Esophagus muscularis mucosa (tissue), 4 donors: Measurements from ENCODE around the gene BFSP1. TPM values are rescaled to one million over a fixed set of nuclear protein-coding genes. Genes with fewer than 3 reads are reported as not detected.

Experiments used
- DNase-seq: peaks from one replicate; pipeline ENCODE4 v3.0.0-alpha.2; 2017; ENCODE audit errors: extremely low spot score
- H3K27ac ChIP-seq, 4 donors: fragments of 200-600 bp; sonication (generic); replicated peaks in 1 of 4; 1 replicate in 3 of 4; 2 replicates in 1 of 4; pipeline ENCODE4 v1.5.1; 2016 to 2019; ENCODE audit warnings: mild to moderate bottlenecking in 1 of 4
- H3K27me3 ChIP-seq, 4 donors: fragments of 200-600 bp; sonication (generic); one replicate each; pipeline versions ENCODE4 v1.5.1 to v1.6.0; 2016 to 2019
- H3K36me3 ChIP-seq, 4 donors: fragments of 200-600 bp; sonication (generic); one replicate each; pipeline ENCODE4 v1.5.1; 2016 to 2019
- H3K4me1 ChIP-seq, 4 donors: fragments of 200-600 bp; sonication (generic); one replicate each; pipeline ENCODE4 v1.5.1; 2016 to 2019
- H3K4me3 ChIP-seq, 4 donors: fragments of 200-600 bp; sonication (generic); 1 replicate in 2 of 4; 2 replicates in 2 of 4; pipeline ENCODE4 v1.5.1; 2016 to 2019; ENCODE audit warnings: mild to moderate bottlenecking in 4 of 4, moderate library complexity in 1 of 4
- H3K9me3 ChIP-seq, 4 donors: fragments of 200-600 bp; sonication (generic); 1 replicate in 3 of 4; 2 replicates in 1 of 4; pipeline ENCODE4 v1.5.1; 2016 to 2019
- CTCF ChIP-seq, 3 experiments: fragments of 200-600 bp in 2 of 3; fragments of 450-650 bp in 1 of 3; sonication (generic) in 2 of 3; IDR thresholded peaks; one replicate each; pipeline ENCODE4 v1.5.1; 2017 to 2019; ENCODE audit warnings: antibody characterized with exemption in 3 of 3, mild to moderate bottlenecking in 2 of 3, moderate library complexity in 1 of 3
- EP300 ChIP-seq: sonication (generic); formaldehyde crosslinking; IDR thresholded peaks from one replicate; pipeline ENCODE4 v1.6.1; 2017; ENCODE audit warnings: antibody characterized with exemption
- POLR2A ChIP-seq: fragments of 450-650 bp; IDR thresholded peaks from one replicate; pipeline ENCODE4 v1.6.1; 2017; ENCODE audit warnings: antibody characterized with exemption, moderate library complexity, mild to moderate bottlenecking, low read depth
- POLR2AphosphoS5 ChIP-seq, 2 donors: sonication (generic); formaldehyde crosslinking; IDR thresholded peaks; one replicate each; pipeline ENCODE4 v1.6.1; 2017; ENCODE audit warnings: antibody characterized with exemption in 2 of 2
- WGBS: methylation state at CpG from one replicate; pipeline ENCODE4 v1.1.5; 2018; 5-methylcytosine and 5-hydroxymethylcytosine counted together
- intact Hi-C: fragments of 100-400 bp; cut with DNase I; formaldehyde crosslinking; loops from one replicate; pipeline ENCODE4 v1.15.1; 2023
- total RNA-seq, 4 donors: library from RNA; depleted of rRNA; stranded (reverse); fragments of >200 nt; gene quantifications; one replicate each; pipeline versions ENCODE4 v1.1.0 to v1.2.1, GENCODE V29; 2016

The BFSP1 gene
- total RNA-seq, 4 donors from 2014 or later = 2.7 to 7.3 (median 6.4) TPM

- Histone ChIP-seq H3K27me3 (no peaks in the 10 kb centered on the region), H3K9me3 (no peaks in the 10 kb centered on the region), H3K4me3 (peak overlapping the region; percentile 74 to 99 (median 96)), H3K36me3 (peaks cover 0 to 8% (median 1%) of the 10 kb centered on the region in 4 donors), H3K27ac (peak overlapping the region; percentile 94 to 100 (median 100)), H3K4me1 (peaks cover 37 to 65% (median 60%) of the 10 kb centered on the region in 4 donors)
- DNase-seq = no peak
- TF ChIP-seq POLR2AphosphoS5 (IDR thresholded peaks at IDR 0.05) (no peak), CTCF (IDR thresholded peaks at IDR 0.05) (no peak), POLR2A (no peak), EP300 (no peak)
- intact Hi-C loops = loop anchor here (5.0 kb wide), 1 partner anchor 36 kb away; no protein-coding TSS in a partner anchor
- WGBS = 65% methylated on average over 3 of the region's 3 CpGs
Observed at GRCh38 chr20:17573463-17573862, 42.3 kb upstream of the BFSP1 start.

GRCh38 chr20:17572034-17572638, 41.0 kb upstream of the BFSP1 start:
- intact Hi-C loops = loop anchor here (5.0 kb wide), 1 partner anchor 35 kb away; no protein-coding TSS in a partner anchor
- Histone ChIP-seq H3K27ac (peak overlapping the region; percentile 94 to 100 (median 100)), H3K4me1 (peaks cover 48 to 66% (median 60%) of the 10 kb centered on the region in 4 donors), H3K36me3 (peaks cover 0 to 8% (median under 1%) of the 10 kb centered on the region in 4 donors), H3K4me3 (peak overlapping the region; percentile 74 to 99 (median 96)), H3K27me3 (no peaks in the 10 kb centered on the region), H3K9me3 (no peaks in the 10 kb centered on the region)
- DNase-seq = no peak
- TF ChIP-seq CTCF (IDR thresholded peaks at IDR 0.05) (no peak), POLR2AphosphoS5 (IDR thresholded peaks at IDR 0.05) (peak; percentile 32 to 66), EP300 (no peak)
- WGBS = 32% methylated on average over 7 of the region's 7 CpGs

- intact Hi-C loops = loop anchor here (5.0 kb wide), 1 partner anchor 34 kb away; no protein-coding TSS in a partner anchor
- no peak for DNase-seq
- H3K27me3 ChIP-seq = no peaks in the 10 kb centered on the region
- peaks cover 38 to 66% (median 60%) of the 10 kb centered on the region in 4 donors for H3K4me1 ChIP-seq
- WGBS = 8% methylated on average over 6 of the region's 6 CpGs
- H3K27ac ChIP-seq = peak overlapping the region; percentile 94 to 100 (median 100)
- TF ChIP-seq POLR2A = no peak
- no peak for TF ChIP-seq POLR2AphosphoS5 (IDR thresholded peaks at IDR 0.05)
- TF ChIP-seq EP300 = no peak
- TF ChIP-seq CTCF (IDR thresholded peaks at IDR 0.05) = no peak
- H3K36me3 ChIP-seq = peaks cover 0 to 8% (median 0%) of the 10 kb centered on the region in 4 donors
- H3K4me3 ChIP-seq = peak overlapping the region; percentile 74 to 99 (median 96)
- no peaks in the 10 kb centered on the region for H3K9me3 ChIP-seq
Observed at GRCh38 chr20:17571153-17571527, 40.0 kb upstream of the BFSP1 start.

- Histone ChIP-seq H3K4me3 (peak overlapping the region; percentile 74 to 99 (median 96)), H3K36me3 (peaks cover 0 to 5% (median 0%) of the 10 kb centered on the region in 4 donors), H3K27ac (peak overlapping the region; percentile 94 to 100 (median 100)), H3K27me3 (no peaks in the 10 kb centered on the region), H3K4me1 (peaks cover 34 to 66% (median 59%) of the 10 kb centered on the region in 4 donors), H3K9me3 (no peaks in the 10 kb centered on the region)
- WGBS = 2% methylated on average over 13 of the region's 43 CpGs
- TF ChIP-seq POLR2AphosphoS5 (IDR thresholded peaks at IDR 0.05) = peak; percentile 53 to 78
- TF ChIP-seq CTCF (IDR thresholded peaks at IDR 0.05) = peak in 1 of 3 experiments; percentile 13
- TF ChIP-seq EP300 = no peak
- no peak for TF ChIP-seq POLR2A
- DNase-seq = no peak
- intact Hi-C loops = loop anchor here (5.0 kb wide), 1 partner anchor 33 kb away; no protein-coding TSS in a partner anchor
Observed at GRCh38 chr20:17570347-17571152, 39.4 kb upstream of the BFSP1 start.
